ENCODE results near the gene ADGRL1.
A peak's percentile ranks its signal among the peaks of the same experiment; 100 is the strongest.
"Not testable (repeated sequence)": the region's sequence is repeated elsewhere in the genome, so short reads cannot be mapped to it uniquely, and the experiment has no call there.

Gene ADGRL1

GRCh38 chr19:14161305-14161704, 44.7 kb downstream of the ADGRL1 start:
- DNase-seq (ENCODE audit: low spot score) = no peak

- no peak for DNase-seq (ENCODE audit: low spot score)
Measured at GRCh38 chr19:14160017-14160703, 45.8 kb downstream of the ADGRL1 start.

- DNase-seq (ENCODE audit: low spot score) = no peak
Measured at GRCh38 chr19:14159059-14159458, 46.9 kb downstream of the ADGRL1 start.

DNA sequence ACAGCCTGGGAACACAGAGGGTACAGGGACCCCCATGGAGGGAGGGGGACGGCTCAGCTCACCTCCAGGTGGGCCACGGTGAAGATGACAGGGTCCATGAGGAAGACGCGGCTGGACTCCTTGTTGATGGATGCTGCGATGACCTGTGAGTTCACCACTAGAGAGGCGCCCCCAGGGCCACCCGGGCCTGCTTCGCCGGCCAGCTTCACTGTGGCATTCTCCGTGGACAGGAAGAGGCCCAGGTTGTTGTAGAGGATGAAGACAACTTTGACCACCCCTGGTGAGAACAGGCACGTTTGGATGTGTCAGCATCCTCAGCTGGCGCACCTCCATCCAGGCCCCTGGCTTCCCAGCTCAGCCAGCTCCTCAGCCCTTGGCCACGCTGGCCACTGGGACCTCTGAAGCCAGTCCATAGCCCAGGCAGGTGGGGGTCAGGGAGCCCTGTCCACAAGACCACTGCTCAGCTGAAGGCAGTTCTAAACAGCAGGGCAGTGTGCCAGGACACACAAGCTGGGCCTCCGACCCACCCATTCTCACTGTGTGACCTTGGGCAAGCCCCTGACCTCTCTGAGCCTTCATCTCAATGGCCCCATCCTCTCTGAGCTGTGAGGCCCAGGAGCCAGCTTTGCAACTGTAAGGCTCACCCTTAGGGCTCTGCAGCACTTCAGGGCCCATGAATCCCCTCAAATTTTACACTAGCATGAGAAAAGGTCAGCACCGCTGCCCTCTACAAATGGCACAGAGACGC, 47.5 kb downstream of the ADGRL1 start:
- no peak for DNase-seq (ENCODE audit: low spot score)

DNA sequence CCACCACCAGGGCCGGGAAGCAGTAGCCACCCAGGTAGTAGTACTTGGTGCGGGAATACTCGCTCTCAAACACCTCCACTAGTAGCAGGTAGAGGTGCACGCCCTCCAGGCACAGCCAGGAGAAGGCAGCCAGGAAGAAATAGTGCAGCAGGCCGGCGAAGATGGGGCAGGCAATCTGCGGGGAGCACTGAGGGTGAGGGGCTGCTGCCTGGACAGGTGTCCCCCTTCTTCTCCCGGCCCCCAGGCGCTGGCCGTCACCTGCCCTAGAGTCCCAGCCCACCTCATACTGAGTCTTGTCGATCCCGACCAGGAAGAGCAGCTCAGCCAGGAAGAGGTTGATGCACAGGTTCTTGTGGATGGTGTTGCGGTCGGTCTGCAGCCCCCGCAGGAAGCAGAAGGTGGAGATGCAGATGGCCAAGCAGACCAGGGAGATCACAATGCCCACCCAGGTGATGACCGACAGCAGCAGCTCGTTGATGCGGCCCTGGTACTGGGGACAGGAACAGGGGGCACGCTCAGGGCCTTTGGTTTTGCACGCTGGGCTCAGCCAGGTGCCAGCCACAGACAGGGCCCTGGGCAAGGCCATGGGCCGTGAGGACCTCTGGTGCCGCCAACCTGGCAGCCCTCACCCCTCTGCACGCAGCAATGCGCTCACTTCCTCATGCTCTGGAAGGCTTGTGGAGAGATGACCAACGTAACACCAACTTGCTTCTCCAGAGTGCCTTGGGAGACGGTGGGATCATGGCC, 48.8 kb downstream of the ADGRL1 start:
- no peak for DNase-seq (ENCODE audit: low spot score)

DNA sequence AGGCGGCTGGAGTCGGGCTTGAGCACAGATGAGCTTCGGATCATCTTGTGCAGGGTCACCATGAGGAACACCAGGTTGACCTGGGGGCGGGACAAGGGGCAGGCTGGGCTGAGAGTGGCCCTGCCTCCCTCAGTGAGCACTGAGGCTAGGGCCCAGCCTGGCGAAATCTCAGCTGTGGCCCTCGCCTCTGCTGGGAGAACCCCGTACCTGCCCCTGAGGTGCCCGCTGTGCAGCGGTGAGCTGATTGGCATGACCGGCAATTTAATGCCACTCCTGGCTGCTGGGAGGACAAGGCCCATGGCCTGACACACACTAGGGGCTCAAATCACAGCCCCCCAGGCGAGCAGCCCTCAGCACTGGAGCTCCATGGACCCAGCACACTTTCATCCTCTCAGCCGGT, 49.8 kb downstream of the ADGRL1 start:
- DNase-seq (ENCODE audit: low spot score) = no peak

DNA sequence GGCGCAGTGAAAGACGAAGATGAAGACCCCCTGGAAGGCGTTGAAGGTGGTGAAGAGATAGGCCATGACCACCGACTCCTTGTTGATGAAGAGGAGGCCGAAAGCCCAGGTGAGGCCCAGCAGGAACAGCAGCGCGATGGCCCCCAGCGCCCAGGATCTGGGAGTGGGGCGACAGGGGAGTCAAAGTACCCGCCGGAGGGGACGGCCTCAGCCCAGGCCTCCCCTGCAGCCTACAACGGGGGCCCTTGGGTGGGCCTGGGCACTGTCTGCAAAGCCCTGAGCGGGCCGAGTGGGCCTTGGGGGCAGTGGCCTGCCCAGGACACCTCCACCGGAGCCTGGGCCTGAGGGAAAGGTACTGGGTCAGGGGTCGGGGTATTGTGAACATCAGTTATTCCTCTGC, 50.6 kb downstream of the ADGRL1 start:
- no peak for DNase-seq (ENCODE audit: low spot score)

DNA sequence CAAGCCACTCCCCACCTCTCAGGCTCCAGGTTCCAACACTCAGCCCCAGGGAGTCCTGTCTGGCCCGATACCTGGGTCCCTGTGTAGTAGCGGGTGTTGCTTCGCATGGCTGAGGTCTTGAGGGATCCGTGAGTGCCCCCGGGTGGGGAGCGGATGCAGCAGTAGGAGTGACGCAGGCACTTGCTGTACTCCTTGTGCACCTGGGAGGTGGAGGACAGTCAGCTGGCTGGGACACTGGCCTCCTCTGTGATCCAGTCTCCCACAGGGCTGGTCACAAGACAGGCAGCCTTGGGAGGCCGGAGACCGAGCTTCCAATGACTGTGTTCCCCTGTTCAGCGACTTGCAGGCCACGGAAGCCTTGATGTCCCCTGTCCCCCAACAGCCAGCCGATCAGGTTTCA, 53.3 kb downstream of the ADGRL1 start:
- DNase-seq (ENCODE audit: low spot score) = no peak

GRCh38 chr19:14150770-14151661, 55.0 kb downstream of the ADGRL1 start:
- no peak for DNase-seq (ENCODE audit: low spot score)

- peak; percentile 82 for DNase-seq (ENCODE audit: low spot score)
Measured at GRCh38 chr19:14150041-14150769, 55.8 kb downstream of the ADGRL1 start.

GRCh38 chr19:14149509-14149994, 56.4 kb downstream of the ADGRL1 start:
- no peak for DNase-seq (ENCODE audit: low spot score)

DNA sequence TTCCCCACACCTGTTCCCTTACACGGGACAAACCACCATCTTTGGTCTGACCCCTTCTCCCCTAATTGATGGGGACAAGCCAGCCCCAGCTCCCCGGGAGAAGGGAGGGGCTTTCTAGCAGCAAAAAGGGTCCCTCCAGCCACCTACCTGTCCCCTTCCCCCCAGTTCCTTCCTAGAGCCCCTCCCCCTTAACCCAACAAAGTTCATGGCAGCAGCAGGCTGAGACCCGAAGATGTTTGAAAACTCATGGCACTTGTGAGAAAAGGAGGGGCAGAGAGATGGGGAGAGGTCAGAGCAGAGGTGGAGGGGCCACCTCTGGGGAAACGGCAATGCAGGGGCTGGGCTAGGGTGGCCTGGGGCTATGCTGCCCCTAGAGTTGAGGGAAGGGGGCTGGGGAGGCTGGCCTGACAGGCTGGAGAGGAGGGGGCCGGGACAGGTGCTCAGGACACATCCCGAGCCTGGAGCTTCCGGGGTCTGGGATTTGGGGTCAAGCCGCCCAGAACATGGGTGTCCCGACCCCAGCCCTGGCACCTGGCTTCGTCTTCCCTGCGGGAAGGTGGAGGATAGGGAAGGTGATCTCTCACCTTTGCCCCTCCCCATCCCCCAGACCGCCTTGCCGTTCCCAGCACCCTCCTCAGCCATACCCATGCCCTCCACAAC, 57.1 kb downstream of the ADGRL1 start:
- DNase-seq (ENCODE audit: low spot score) = no peak

GRCh38 chr19:14147797-14148605, 58.0 kb downstream of the ADGRL1 start:
- DNase-seq (ENCODE audit: low spot score) = peak; percentile 82

DNA sequence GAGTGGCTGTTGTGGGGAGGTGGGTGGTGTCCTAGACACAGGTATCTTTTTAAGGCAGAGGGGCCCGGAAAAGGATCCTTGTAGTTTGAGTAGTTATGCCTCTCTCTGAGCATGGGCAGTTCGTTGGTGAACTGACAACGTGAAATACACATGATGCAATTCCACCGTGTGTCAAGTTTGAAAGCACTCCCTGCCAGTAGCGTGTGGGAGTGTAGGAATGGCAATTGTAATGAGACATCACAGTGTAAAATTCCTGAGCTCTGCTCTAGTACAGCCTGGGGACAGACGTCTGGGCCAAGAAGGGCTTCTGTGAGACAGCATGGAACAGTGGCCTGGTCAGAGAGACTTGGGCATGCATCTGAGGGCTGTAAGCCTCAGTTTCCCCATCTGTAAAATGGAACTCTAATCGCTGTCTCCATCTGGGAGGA, 59.2 kb downstream of the ADGRL1 start:
- DNase-seq (ENCODE audit: low spot score) = no peak

DNA sequence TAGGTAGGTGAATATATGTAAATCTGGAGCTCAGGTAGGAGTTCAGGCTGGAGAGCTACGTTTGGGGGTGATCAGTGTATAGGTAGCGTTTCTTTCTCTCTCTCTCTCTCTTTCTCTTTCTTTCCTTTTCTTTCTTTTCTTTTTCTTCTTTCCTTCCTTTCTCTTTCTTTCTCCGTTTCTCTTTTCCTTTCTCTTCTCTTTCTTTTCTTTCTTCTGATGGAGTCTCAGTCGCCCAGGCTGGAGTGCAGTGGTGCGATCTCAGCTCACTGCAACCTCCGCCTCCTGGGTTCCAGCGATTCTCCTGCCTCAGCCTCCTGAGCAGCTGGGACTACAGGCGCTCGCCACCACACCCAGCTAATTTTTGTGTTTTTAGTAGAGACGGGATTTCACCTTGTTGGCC, 59.8 kb downstream of the ADGRL1 start:
- not testable (repeated sequence) for DNase-seq (ENCODE audit: low spot score)

GRCh38 chr19:14145381-14145780, 60.6 kb downstream of the ADGRL1 start:
- DNase-seq (ENCODE audit: low spot score) = no peak

DNA sequence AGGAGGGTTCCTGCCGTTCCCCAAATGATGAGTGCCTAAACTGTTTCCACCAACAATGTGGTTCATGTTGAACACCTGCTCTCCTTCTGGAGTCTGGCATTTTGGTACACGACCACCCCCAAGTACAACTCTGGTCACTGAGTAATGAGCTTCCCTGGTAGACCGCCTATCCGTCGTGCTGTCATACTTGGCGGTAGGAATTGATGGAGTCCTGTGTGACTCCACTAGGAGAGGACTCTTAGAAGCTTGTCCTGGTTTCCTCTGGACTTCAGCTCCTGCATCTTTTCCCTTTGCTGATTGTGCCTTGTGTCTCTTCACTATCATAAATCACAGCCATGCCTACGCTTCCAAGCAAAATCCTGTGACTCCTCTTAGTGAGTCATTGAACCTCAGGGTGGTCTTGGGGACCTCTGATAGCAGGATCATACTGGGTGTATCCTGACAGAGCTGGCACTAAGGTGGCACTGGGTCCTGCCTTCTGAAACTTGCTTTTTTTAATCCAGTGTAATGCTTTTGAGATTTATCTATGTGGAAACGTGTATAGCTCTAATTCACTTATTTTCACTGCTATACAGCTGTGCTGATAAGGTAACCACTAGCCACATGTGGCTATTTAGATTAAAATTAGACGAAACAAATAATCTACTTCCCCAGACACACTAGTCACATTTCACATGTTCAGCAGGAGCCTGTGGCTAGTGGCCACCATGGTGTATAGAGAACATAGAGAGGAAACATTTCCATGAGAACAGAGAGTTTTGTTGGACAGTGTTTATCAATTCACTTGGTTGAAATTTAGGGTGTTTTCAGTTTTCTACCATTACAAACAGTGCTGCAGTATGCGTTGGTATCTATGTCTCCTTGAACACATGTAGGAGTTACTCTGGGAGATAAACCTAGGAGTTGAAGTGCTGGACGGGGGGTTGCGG, 63.4 kb downstream of the ADGRL1 start:
- DNase-seq (ENCODE audit: low spot score) = no peak

- DNase-seq (ENCODE audit: low spot score) = no peak
Measured at GRCh38 chr19:14141041-14141440, 64.9 kb downstream of the ADGRL1 start.

- peak; percentile 70 for DNase-seq (ENCODE audit: low spot score)
Measured at GRCh38 chr19:14139944-14140343, 66.0 kb downstream of the ADGRL1 start.

All from D341Med (cell line).